ENCODE measurements around the gene GNAS-AS1.

GRCh38 chr20:58781138-58781537 lies 69.6 kb downstream of the GNAS-AS1 start:
- TF ChIP-seq POLR2AphosphoS5 (IDR thresholded peaks at IDR 0.05): no peak
- TF ChIP-seq CTCF (IDR thresholded peaks at IDR 0.05): no peak
- no peak for TF ChIP-seq POLR2A (IDR thresholded peaks at IDR 0.05)
- no peak for TF ChIP-seq EP300 (IDR thresholded peaks at IDR 0.05; ENCODE audit: low read depth)

Measured in transverse colon (tissue), 4 donors.